ENCODE data around the gene PHB1.

PHB1 gene

DNA sequence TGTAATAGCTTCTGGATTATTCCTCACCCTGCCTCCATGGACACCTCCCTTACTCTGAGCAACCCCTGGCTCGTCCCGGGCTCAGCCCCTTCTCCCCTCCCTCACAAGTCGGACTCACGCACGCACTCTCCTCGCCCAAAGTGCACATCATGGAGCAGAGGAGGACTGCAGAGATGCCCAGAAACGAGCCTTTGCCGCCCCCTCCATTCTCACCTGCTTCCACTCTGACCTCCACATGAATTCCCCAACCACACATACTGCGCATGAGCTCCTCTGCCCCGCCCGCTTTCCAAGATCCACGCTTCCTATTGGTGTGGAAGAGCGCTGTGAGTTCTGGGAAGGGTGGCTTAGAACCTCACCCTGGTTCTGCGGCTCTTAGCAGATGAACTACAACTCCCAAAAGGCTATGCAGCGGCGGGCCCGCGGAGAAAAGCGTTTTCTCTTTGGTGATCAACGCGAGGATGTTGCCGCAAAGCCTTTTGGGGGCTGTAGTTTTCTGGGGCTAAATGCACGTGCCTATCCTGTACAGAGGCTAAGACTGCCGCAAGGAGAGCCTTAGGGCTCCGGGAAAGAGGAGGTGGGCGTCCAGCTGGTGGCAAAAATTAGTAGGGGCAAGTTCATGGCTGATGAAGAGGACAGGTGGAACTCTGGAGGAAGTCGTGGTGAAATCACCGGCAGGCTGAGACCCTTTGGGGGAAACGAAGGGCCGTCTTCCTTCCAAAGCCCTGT lies at the start of gene PHB1:
Gene PHB1, minus strand, starts transcription at position 261 of the 729 bp plus-strand sequence. CDS start 1,618 bp downstream, outside the sequence.
- peak within 1 kb of the TSS; percentile 99 for H3K4me3 Mint-ChIP-seq
- H3K9me3 Mint-ChIP-seq (ENCODE audit: low read depth) = no peaks in the 10 kb centered on the region
- no peaks in the 10 kb centered on the region for H3K27me3 Mint-ChIP-seq
- H3K36me3 Mint-ChIP-seq = peaks cover 8% of the 10 kb centered on the region
- H3K4me1 Mint-ChIP-seq (ENCODE audit: low read depth) = peaks cover 30% of the 10 kb centered on the region
- peak within 1 kb of the TSS; percentile 96 for H3K27ac Mint-ChIP-seq

DNA sequence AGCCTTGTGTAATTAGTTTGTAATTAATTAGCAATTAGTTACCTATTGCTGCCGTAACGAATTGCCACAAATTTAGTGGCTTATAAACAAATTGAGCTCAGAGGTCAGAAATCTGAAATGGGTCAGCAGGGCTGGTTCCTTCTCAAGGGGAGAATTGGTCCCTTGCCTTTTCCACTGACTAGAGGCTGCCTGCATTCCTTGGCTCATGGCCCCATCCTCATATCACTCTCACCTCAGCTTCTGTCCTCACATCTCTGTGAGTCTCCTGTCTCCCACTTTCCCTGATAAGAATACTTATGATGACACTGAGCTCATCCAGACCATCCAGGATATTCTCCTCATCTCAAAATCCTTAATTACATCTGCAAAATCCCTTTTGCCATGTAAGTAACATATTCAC lies 49.4 kb upstream of the PHB1 start:
- H3K9me3 Mint-ChIP-seq (ENCODE audit: low read depth) = peaks cover 3% of the 10 kb centered on the region

GRCh38 chr17:49461580-49461979 lies 46.9 kb upstream of the PHB1 start:
- H3K27ac Mint-ChIP-seq = no peak overlapping the region
- no peak overlapping the region for H3K4me3 Mint-ChIP-seq
- H3K27me3 Mint-ChIP-seq = peaks cover 27% of the 10 kb centered on the region
- H3K4me1 Mint-ChIP-seq (ENCODE audit: low read depth) = no peaks in the 10 kb centered on the region
- H3K9me3 Mint-ChIP-seq (ENCODE audit: low read depth) = peaks cover 3% of the 10 kb centered on the region
- peaks cover 5% of the 10 kb centered on the region for H3K36me3 Mint-ChIP-seq

More for the DNA sequence above, 49.4 kb upstream of the PHB1 start:
- no peak overlapping the region for H3K4me3 Mint-ChIP-seq
- peaks cover 34% of the 10 kb centered on the region for H3K27me3 Mint-ChIP-seq
- no peak overlapping the region for H3K27ac Mint-ChIP-seq
- no peaks in the 10 kb centered on the region for H3K4me1 Mint-ChIP-seq (ENCODE audit: low read depth)
- H3K36me3 Mint-ChIP-seq = peaks cover 3% of the 10 kb centered on the region

- Mint-ChIP-seq H3K9me3 (ENCODE audit: low read depth) (peaks cover 3% of the 10 kb centered on the region), H3K4me3 (no peak overlapping the region), H3K4me1 (ENCODE audit: low read depth) (no peaks in the 10 kb centered on the region), H3K27ac (no peak overlapping the region), H3K27me3 (peaks cover 32% of the 10 kb centered on the region), H3K36me3 (peaks cover 5% of the 10 kb centered on the region)
Observed at GRCh38 chr17:49460401-49460800, 45.7 kb upstream of the PHB1 start.

- Mint-ChIP-seq H3K4me3 (no peak overlapping the region), H3K36me3 (peaks cover 5% of the 10 kb centered on the region), H3K4me1 (ENCODE audit: low read depth) (no peaks in the 10 kb centered on the region), H3K27me3 (peaks cover 32% of the 10 kb centered on the region), H3K9me3 (ENCODE audit: low read depth) (peaks cover 3% of the 10 kb centered on the region), H3K27ac (no peak overlapping the region)
Observed at GRCh38 chr17:49459401-49459984, 44.8 kb upstream of the PHB1 start.

GRCh38 chr17:49457564-49458535 lies 43.2 kb upstream of the PHB1 start:
- Mint-ChIP-seq H3K4me1 (ENCODE audit: low read depth) (no peaks in the 10 kb centered on the region), H3K27ac (no peak overlapping the region), H3K9me3 (ENCODE audit: low read depth) (no peaks in the 10 kb centered on the region), H3K36me3 (peaks cover 2% of the 10 kb centered on the region), H3K27me3 (peaks cover 24% of the 10 kb centered on the region), H3K4me3 (no peak overlapping the region)

DNA sequence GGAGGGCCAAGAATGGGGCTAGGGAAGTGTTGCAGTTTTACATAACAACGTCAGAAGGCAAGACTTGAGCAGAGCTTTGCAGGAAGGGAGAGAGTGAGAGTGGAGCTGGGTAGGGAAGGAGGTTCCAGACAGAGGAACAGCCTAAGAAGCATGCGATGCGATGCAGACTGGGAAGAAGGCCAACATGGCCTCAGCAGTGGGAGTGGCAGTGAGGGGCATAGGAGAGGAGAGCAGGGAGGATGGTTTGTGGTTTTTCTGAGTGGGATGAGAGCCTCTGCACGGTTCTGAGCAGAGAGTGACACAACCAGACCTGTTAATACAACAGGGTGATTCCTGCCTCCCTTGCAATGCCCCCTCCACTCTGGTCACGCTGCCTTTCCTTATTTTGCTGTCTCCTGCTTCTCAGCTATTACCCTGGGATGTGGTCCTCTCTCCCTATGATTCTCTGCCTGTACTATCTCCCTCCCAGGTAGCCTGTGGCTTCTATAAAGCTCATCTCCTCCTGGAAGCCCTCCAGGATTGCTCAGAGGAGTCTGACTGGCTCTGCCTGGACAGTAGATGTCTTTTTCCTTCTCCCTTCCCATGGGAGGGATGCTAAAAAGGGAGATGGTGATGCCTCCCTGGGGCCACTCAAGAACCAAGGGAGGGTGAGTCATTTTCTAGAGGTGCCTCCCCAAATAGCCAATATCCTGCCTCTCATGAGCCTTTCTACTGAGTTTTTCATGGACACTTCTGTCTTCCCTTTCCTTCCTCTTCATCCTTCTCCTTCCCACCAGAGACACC lies 41.7 kb upstream of the PHB1 start:
- H3K4me1 Mint-ChIP-seq (ENCODE audit: low read depth) = no peaks in the 10 kb centered on the region
- no peaks in the 10 kb centered on the region for H3K9me3 Mint-ChIP-seq (ENCODE audit: low read depth)
- peaks cover 21% of the 10 kb centered on the region for H3K27me3 Mint-ChIP-seq
- H3K4me3 Mint-ChIP-seq = no peak overlapping the region
- no peak overlapping the region for H3K27ac Mint-ChIP-seq
- H3K36me3 Mint-ChIP-seq = peaks cover 2% of the 10 kb centered on the region

GRCh38 chr17:49455272-49455861 lies 40.7 kb upstream of the PHB1 start:
- H3K4me1 Mint-ChIP-seq (ENCODE audit: low read depth) = peaks cover 4% of the 10 kb centered on the region
- H3K27me3 Mint-ChIP-seq = peaks cover 19% of the 10 kb centered on the region

DNA sequence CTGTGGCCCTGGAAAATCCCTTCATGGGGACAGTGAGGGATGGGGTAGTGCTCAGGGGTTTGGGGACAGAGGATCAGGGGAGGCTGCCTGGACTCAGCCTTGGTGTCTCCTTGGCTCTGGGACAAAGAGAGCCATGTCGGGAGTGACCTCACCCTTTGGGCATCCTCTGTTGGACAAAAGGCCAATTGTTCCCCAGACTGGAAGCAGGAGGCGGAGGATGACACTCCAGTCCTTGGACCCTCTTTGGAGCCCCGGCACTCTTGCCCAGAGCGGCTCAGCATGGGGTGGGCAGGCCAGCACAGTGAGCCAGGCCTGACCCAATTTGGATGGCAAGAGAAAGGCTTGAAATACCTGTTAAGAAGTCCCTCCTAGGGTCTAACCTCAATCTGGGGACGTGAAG lies 39.4 kb upstream of the PHB1 start:
- Mint-ChIP-seq H3K4me1 (ENCODE audit: low read depth) (peaks cover 5% of the 10 kb centered on the region), H3K27me3 (peaks cover 17% of the 10 kb centered on the region), H3K36me3 (peaks cover 2% of the 10 kb centered on the region), H3K9me3 (ENCODE audit: low read depth) (no peaks in the 10 kb centered on the region), H3K4me3 (no peak overlapping the region), H3K27ac (no peak overlapping the region)

More at GRCh38 chr17:49455272-49455861, 40.7 kb upstream of the PHB1 start:
- Mint-ChIP-seq H3K4me3 (no peak overlapping the region), H3K36me3 (peaks cover 2% of the 10 kb centered on the region), H3K9me3 (ENCODE audit: low read depth) (no peaks in the 10 kb centered on the region), H3K27ac (no peak overlapping the region)

GRCh38 chr17:49452661-49453060 lies 38.0 kb upstream of the PHB1 start:
- no peaks in the 10 kb centered on the region for H3K36me3 Mint-ChIP-seq
- no peak overlapping the region for H3K27ac Mint-ChIP-seq
- peaks cover 15% of the 10 kb centered on the region for H3K27me3 Mint-ChIP-seq
- no peaks in the 10 kb centered on the region for H3K9me3 Mint-ChIP-seq (ENCODE audit: low read depth)
- H3K4me1 Mint-ChIP-seq (ENCODE audit: low read depth) = peaks cover 5% of the 10 kb centered on the region
- no peak overlapping the region for H3K4me3 Mint-ChIP-seq

- peaks cover 5% of the 10 kb centered on the region for H3K4me1 Mint-ChIP-seq (ENCODE audit: low read depth)
- H3K27ac Mint-ChIP-seq = no peak overlapping the region
- H3K9me3 Mint-ChIP-seq (ENCODE audit: low read depth) = no peaks in the 10 kb centered on the region
- H3K27me3 Mint-ChIP-seq = peaks cover 10% of the 10 kb centered on the region
- no peaks in the 10 kb centered on the region for H3K36me3 Mint-ChIP-seq
- no peak overlapping the region for H3K4me3 Mint-ChIP-seq
Observed at GRCh38 chr17:49452201-49452600, 37.5 kb upstream of the PHB1 start.

GRCh38 chr17:49450735-49451134 lies 36.1 kb upstream of the PHB1 start:
- Mint-ChIP-seq H3K27ac (no peak overlapping the region), H3K4me1 (ENCODE audit: low read depth) (peaks cover 5% of the 10 kb centered on the region), H3K27me3 (no peaks in the 10 kb centered on the region), H3K9me3 (ENCODE audit: low read depth) (no peaks in the 10 kb centered on the region), H3K4me3 (no peak overlapping the region), H3K36me3 (no peaks in the 10 kb centered on the region)

DNA sequence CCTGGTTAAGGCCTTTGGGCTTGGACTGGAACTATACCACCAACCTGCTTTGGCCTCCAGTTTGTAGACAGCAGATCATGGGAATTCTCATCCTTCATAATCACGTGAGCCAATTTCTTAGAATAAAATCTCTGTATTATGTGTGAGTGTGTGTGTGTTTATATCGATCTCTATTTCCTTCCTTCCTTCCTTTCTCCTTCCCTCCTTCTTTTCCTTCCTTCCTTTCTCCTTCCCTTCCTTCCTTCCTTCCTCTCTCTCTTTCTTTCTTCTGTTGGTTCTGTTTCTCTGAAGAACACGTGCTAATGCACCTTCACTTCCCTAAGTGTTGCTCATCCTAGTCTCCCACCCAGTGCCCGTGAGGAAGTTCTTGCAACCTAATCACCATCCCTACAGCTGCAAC lies 35.5 kb upstream of the PHB1 start:
- Mint-ChIP-seq H3K27ac (no peak overlapping the region), H3K9me3 (ENCODE audit: low read depth) (no peaks in the 10 kb centered on the region), H3K4me3 (no peak overlapping the region), H3K4me1 (ENCODE audit: low read depth) (peaks cover 5% of the 10 kb centered on the region), H3K27me3 (no peaks in the 10 kb centered on the region), H3K36me3 (no peaks in the 10 kb centered on the region)

All from activated naive CD8-positive, alpha-beta T cell (primary cell).